SJCRH30 (cell line): ENCODE measurements around the gene DLL4. TPM values are rescaled to one million over a fixed set of nuclear protein-coding genes. Genes with fewer than 3 reads are reported as not detected.
"Not testable (repeated sequence)": the region's sequence is repeated elsewhere in the genome, so short reads cannot be mapped to it uniquely, and the experiment has no call there.

Experiments used
- DNase-seq, 2 experiments: peaks; one replicate each; pipeline ENCODE4 v3.0.0-alpha.2; 2015 to 2020
- H3K27ac ChIP-seq: fragments of 250-450 bp; sonication (Bioruptor Pico); 2 replicates; pipeline ENCODE4 v1.5.1; 2020; ENCODE audit warnings: mild to moderate bottlenecking, moderate library complexity
- H3K27me3 ChIP-seq: fragments of 250-450 bp; sonication (Bioruptor Pico); 2 replicates; pipeline ENCODE4 v1.5.1; 2020; ENCODE audit warnings: mild to moderate bottlenecking, moderate library complexity
- H3K36me3 ChIP-seq: fragments of 250-450 bp; sonication (Bioruptor Pico); 2 replicates; pipeline ENCODE4 v1.5.1; 2020; ENCODE audit warnings: mild to moderate bottlenecking, moderate library complexity
- H3K4me1 ChIP-seq: fragments of 250-450 bp; sonication (Bioruptor Pico); 2 replicates; pipeline ENCODE4 v1.5.1; 2020; ENCODE audit warnings: mild to moderate bottlenecking, moderate library complexity
- H3K4me3 ChIP-seq: fragments of 250-450 bp; sonication (Bioruptor Pico); 2 replicates; pipeline ENCODE4 v1.5.1; 2020; ENCODE audit warnings: mild to moderate bottlenecking, moderate library complexity
- H3K9me3 ChIP-seq: fragments of 250-450 bp; sonication (Bioruptor Pico); replicated peaks from 2 replicates; pipeline ENCODE4 v1.5.1; 2020; ENCODE audit warnings: mild to moderate bottlenecking, moderate library complexity
- total RNA-seq: library from RNA; depleted of rRNA; stranded (reverse); fragments of >200 nt; shearing (Covaris generic); gene quantifications from 2 replicates; pipeline ENCODE4 v1.2.3, GENCODE V29; 2014

The DLL4 gene
- total RNA-seq, 1 experiment from 2014 or later: 0.43 TPM

DNA sequence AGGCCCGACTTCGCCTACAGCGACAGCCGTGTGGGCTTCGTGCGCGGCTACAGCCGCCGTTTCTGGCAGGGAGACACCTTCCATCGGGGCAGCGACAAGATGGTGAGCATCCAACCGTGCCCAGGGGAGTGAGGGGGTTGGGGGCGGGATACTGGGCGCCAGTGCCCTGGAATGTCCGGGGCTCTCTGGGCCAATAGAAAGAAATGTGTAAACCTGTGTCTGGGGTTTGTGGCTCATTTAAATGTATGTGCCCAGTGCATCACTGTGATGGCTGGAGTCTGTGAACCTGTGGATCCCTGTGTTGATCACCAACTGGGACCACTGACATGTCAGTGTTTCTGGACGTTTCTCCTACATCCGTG lies 24.6 kb downstream of the DLL4 start:
- Histone ChIP-seq H3K36me3 (no peaks in the 10 kb centered on the region; the same call in 1 of the 2 replicates), H3K9me3 (no peaks in the 10 kb centered on the region), H3K27ac (no peak overlapping the region), H3K4me3 (peak overlapping the region; percentile 69), H3K4me1 (peaks cover 5% of the 10 kb centered on the region; the same call in 1 of the 2 replicates), H3K27me3 (no peaks in the 10 kb centered on the region)
- DNase-seq: no peak

DNA sequence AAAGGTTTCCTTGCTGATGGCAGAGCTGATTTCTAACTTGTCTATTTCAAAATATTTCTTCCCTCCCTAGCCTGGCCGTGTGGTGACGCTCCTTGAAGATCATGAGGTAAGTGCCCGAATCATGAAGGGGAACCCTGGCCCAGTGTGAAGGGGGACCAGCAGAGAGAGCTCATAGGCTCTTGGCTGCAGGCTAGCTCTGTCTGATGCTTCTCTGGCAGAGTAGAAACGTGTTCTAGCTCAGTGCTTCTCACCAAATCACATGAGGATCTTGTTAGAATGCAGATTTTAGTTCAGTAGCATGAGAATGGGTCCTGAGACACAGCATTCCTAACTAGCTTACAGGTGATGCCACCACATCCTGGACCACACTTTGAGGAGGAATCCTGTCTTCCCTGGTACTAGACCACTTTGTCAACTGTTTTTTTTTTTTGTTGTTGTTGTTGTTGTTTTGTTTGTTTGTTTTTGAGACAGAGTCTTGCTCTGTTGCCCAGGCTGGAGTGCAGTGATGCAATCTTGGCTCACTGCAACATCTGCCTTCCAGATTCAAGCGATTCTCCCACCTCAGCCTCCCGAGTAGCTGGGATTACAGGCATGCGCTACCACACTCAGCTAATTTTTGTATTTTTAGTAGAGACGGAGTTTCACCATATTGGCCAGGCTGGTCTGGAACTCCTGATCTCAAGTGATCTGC lies 25.2 kb downstream of the DLL4 start:
- DNase-seq, H3K9me3 ChIP-seq, H3K4me1 ChIP-seq, H3K27ac ChIP-seq, H3K36me3 ChIP-seq, H3K4me3 ChIP-seq, H3K27me3 ChIP-seq: not testable (repeated sequence)

DNA sequence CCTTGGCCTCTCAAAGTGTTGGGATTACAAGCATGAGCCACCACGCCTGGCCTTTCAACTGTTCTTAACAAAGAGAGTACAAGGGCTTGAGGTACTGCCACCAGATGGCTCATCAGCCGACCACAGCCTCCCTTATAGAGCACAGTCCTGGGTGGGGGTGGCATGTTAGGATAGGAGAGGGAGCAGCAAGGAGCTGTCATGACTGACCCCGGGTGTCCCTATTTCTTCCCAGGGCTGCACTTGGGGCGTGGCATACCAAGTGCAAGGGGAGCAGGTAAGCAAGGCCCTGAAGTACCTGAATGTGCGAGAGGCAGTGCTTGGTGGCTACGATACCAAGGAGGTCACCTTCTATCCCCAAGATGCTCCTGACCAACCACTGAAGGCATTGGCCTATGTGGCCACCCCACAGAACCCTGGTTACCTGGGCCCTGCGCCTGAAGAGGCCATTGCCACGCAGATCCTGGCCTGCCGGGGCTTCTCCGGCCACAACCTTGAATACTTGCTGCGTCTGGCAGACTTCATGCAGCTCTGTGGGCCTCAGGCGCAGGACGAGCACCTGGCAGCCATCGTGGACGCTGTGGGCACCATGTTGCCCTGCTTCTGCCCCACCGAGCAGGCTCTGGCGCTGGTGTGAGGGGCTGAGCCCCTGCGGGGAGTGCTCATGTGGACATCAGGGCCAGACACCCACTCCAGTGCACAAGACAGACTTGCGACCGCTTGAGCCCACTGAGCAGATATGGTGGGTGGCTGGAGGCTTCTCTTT lies 26.2 kb downstream of the DLL4 start:
- Histone ChIP-seq H3K9me3 (no peaks in the 10 kb centered on the region), H3K36me3 (no peaks in the 10 kb centered on the region; the same call in 1 of the 2 replicates), H3K4me1 (peaks cover 5% of the 10 kb centered on the region; the same call in 1 of the 2 replicates), H3K4me3 (no peak overlapping the region), H3K27ac (no peak overlapping the region), H3K27me3 (no peaks in the 10 kb centered on the region)
- DNase-seq: no peak

GRCh38 chr15:40955930-40956540 lies 26.9 kb downstream of the DLL4 start:
- no peaks in the 10 kb centered on the region for H3K9me3 ChIP-seq
- no peaks in the 10 kb centered on the region; the same call in 1 of the 2 replicates for H3K36me3 ChIP-seq
- no peak overlapping the region for H3K4me3 ChIP-seq
- H3K27me3 ChIP-seq: no peaks in the 10 kb centered on the region
- no peak overlapping the region for H3K27ac ChIP-seq
- DNase-seq: no peak
- peaks cover 5% of the 10 kb centered on the region; the same call in 1 of the 2 replicates for H3K4me1 ChIP-seq

GRCh38 chr15:40956541-40956982 lies 27.4 kb downstream of the DLL4 start:
- Histone ChIP-seq H3K9me3 (no peaks in the 10 kb centered on the region), H3K4me1 (peaks cover 5% of the 10 kb centered on the region; the same call in 1 of the 2 replicates), H3K27me3 (no peaks in the 10 kb centered on the region), H3K27ac (no peak overlapping the region), H3K4me3 (no peak overlapping the region), H3K36me3 (no peaks in the 10 kb centered on the region; the same call in 1 of the 2 replicates)
- no peak for DNase-seq

GRCh38 chr15:40957041-40957555 lies 28.0 kb downstream of the DLL4 start:
- Histone ChIP-seq H3K27me3 (no peaks in the 10 kb centered on the region), H3K4me3 (no peak overlapping the region), H3K27ac (no peak overlapping the region), H3K4me1 (peaks cover 5% of the 10 kb centered on the region; the same call in 1 of the 2 replicates), H3K36me3 (no peaks in the 10 kb centered on the region), H3K9me3 (no peaks in the 10 kb centered on the region)
- DNase-seq: no peak

GRCh38 chr15:40957581-40958051 lies 28.5 kb downstream of the DLL4 start:
- no peaks in the 10 kb centered on the region for H3K36me3 ChIP-seq
- no peaks in the 10 kb centered on the region for H3K27me3 ChIP-seq
- no peak overlapping the region for H3K27ac ChIP-seq
- peak; percentile 45 to 57 for DNase-seq
- H3K9me3 ChIP-seq: no peaks in the 10 kb centered on the region
- peaks cover 5% of the 10 kb centered on the region; the same call in 1 of the 2 replicates for H3K4me1 ChIP-seq
- no peak overlapping the region for H3K4me3 ChIP-seq

DNA sequence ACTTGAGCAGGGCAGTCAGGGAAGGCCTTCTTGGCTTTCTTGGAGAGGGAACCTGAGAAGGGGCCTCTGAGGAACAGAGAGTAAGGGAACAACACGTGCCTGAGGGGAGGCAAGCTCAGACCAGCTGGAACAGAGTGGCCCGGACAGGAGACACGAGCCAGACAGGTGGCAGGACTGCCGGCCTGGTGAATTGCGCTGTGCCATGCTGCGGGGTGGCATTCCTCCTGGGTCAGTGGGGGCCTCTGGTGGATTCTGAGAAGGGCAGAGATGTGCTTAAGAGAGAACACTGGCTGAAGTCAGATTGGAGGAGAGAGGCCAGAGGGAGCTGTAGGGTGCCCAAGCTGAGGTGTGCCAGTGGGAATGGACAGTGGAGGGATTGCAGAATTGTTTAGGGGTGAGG lies 29.0 kb downstream of the DLL4 start:
- no peak for DNase-seq
- no peak overlapping the region for H3K27ac ChIP-seq

GRCh38 chr15:40958723-40959122 lies 29.6 kb downstream of the DLL4 start:
- Histone ChIP-seq H3K9me3 (no peaks in the 10 kb centered on the region), H3K4me1 (peaks cover 5% of the 10 kb centered on the region; the same call in 1 of the 2 replicates), H3K27ac (no peak overlapping the region), H3K27me3 (no peaks in the 10 kb centered on the region), H3K4me3 (no peak overlapping the region), H3K36me3 (no peaks in the 10 kb centered on the region)
- DNase-seq: no peak

More for the DNA sequence above, 29.0 kb downstream of the DLL4 start:
- no peaks in the 10 kb centered on the region for H3K36me3 ChIP-seq
- H3K4me3 ChIP-seq: no peak overlapping the region
- H3K9me3 ChIP-seq: no peaks in the 10 kb centered on the region
- peaks cover 5% of the 10 kb centered on the region; the same call in 1 of the 2 replicates for H3K4me1 ChIP-seq
- no peaks in the 10 kb centered on the region for H3K27me3 ChIP-seq

DNA sequence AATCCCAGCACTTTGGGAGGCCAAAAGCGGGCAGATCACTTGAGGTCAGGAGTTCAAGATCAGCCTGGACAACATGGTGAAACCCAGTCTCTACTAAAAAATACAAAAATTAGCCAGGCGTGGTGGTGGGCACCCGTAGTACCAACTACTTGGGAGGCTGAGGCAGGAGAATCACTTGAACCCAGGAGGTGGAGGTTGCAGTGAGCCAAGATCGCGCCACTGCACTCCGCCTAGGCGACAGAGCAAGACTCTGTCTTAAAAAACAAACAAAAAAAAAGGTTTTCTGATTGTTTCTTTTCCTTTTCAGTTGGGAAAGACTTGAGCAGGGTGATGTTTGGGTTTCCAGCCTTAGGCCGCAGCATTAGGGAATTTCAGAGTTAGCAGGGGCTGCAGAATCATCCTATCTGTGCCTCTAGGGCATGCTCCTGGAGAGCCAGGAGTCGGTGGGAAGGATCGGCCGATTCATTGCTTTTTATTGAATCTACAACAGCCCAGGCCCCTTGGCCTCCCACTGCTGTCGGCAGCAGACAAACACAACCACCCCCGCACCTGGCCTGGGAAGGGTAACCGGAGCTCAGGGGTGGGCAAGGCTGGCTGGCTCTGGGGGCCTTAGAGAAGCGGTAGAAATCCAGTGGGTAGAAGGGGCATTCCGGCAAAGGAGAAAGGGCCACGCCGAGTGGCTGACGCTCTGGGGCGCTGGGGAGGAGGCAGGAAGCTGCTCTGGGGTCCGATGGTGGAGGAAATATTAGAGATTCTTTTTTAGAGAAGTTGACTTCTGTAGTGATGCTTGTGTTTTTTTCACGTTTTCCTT lies 30.4 kb downstream of the DLL4 start:
- Histone ChIP-seq H3K27me3 (no peaks in the 10 kb centered on the region), H3K36me3 (no peaks in the 10 kb centered on the region), H3K27ac (no peak overlapping the region), H3K4me3 (no peak overlapping the region), H3K9me3 (no peaks in the 10 kb centered on the region), H3K4me1 (peaks cover 5% of the 10 kb centered on the region; the same call in 1 of the 2 replicates)
- peak in 1 of 2 experiments; percentile 37 for DNase-seq

DNA sequence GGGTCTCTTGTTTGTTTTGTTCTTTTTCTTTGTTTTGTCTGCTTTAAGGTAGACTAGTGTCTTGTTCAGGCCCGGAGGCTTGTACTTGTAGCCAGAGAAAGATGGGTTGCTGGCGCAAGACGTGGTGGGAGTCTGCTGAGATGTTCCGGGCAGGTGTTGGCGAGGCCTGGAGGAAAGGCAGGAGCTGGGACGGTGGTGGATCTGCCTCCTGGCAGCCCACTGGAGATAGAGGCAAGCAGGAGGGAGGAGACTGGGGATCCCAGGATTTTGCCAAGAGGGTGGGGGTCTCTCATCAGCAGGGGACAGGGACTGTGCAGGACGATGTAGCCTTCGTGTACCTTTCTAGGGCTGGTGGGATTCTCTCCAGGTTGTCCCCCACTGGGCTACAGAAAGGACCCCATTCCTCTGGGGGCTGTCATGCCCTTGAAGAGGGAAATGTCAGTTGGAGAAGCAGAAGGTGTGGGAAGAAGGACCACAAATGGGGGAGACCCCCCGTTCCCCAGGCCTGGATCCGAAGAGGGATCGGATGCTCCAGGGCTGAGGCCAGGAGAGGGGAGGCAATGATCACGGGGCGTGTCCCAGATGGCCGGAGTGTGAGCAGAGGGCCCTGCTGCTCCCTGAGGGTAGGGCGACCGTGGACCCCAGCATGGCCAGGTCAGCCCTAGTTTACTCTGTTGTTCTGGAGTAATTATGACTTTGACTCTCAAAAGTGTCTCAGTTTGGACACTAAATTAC lies 31.2 kb downstream of the DLL4 start:
- H3K27me3 ChIP-seq: no peaks in the 10 kb centered on the region
- no peaks in the 10 kb centered on the region for H3K9me3 ChIP-seq
- DNase-seq: no peak
- peaks cover 5% of the 10 kb centered on the region; the same call in 1 of the 2 replicates for H3K4me1 ChIP-seq
- no peak overlapping the region for H3K27ac ChIP-seq
- H3K4me3 ChIP-seq: no peak overlapping the region
- no peaks in the 10 kb centered on the region for H3K36me3 ChIP-seq

DNA sequence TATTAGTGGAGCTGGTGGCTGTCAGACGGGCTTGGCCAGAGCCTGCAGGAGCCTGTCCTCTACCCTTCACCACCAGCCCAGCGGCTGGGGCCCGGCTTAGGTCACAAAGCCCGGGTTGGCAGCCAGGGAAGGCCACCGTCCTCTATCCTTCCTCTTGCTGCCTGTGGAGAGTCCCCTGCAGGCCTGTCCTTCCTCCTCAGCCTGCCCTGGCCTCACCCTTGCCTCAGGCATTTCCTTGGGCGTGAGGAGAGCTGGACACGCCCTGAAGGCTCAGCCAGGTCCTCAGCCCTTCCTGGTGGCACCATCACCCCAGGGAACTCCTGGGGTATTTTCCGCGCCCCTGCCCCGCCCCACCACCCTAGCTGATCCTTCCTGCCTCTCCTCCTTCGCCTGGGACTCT lies 31.8 kb downstream of the DLL4 start:
- H3K4me3 ChIP-seq: no peak overlapping the region
- no peak overlapping the region for H3K27ac ChIP-seq
- DNase-seq: no peak
- no peaks in the 10 kb centered on the region for H3K9me3 ChIP-seq
- H3K36me3 ChIP-seq: no peaks in the 10 kb centered on the region
- H3K4me1 ChIP-seq: peaks cover 11% of the 10 kb centered on the region; the same call in 1 of the 2 replicates
- H3K27me3 ChIP-seq: no peaks in the 10 kb centered on the region

DNA sequence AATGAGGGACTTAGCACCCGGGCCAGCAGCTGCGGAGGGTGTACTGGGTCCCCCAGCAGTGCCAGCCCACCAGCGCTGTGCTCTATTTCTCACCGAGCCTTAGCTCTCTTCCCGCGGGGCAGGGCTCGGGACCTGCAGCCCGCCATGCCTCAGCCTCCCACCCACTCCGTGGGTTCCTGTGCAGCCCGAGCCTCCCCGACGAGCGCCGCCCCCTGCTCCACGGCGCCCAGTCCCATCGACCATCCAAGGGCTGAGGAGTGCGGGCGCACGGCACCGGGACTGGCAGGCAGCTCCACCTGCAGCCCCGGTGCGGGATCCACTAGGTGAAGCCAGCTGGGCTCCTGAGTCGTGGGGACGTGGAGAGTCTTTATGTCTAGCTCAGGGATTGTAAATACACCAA lies 32.6 kb downstream of the DLL4 start:
- H3K4me1 ChIP-seq: peaks cover 19% of the 10 kb centered on the region
- not testable (repeated sequence) for H3K4me3 ChIP-seq, DNase-seq, H3K27me3 ChIP-seq, H3K36me3 ChIP-seq, H3K27ac ChIP-seq, H3K9me3 ChIP-seq
